HL-60/S4 treated with retinoic acid at 250 ng/mL for 4 days and 3 days (cell line): Measurements from ENCODE around the gene PTCD1.
"Not testable (repeated sequence)": the region's sequence is repeated elsewhere in the genome, so short reads cannot be mapped to it uniquely, and the experiment has no call there.

Source experiments
- in situ Hi-C: fragments of 300-500 bp; cut with MboI; formaldehyde crosslinking; loops from 2 replicates; pipeline ENCODE4 v1.7.0; 2022; ENCODE audit warnings: low sequenced_read_pairs

The PTCD1 gene

DNA sequence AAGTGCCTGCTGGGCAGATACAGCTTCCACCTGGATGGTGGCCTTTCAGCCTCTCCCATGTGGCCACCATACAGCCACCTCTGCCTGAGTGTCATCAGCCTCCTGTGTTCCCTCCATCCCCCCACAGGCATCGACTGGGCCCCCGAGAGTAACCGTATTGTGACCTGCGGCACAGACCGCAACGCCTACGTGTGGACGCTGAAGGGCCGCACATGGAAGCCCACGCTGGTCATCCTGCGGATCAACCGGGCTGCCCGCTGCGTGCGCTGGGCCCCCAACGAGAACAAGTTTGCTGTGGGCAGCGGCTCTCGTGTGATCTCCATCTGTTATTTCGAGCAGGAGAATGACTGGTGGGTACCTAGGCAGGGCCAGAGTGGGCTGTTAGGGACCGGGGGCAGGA lies 50.7 kb downstream of the PTCD1 start:
- in situ Hi-C loops, result no loop called here

- in situ Hi-C loops, result not testable (repeated sequence)
These were observed 51.4 kb downstream of the PTCD1 start for GRCh38 chr7:99387239-99387635.

DNA sequence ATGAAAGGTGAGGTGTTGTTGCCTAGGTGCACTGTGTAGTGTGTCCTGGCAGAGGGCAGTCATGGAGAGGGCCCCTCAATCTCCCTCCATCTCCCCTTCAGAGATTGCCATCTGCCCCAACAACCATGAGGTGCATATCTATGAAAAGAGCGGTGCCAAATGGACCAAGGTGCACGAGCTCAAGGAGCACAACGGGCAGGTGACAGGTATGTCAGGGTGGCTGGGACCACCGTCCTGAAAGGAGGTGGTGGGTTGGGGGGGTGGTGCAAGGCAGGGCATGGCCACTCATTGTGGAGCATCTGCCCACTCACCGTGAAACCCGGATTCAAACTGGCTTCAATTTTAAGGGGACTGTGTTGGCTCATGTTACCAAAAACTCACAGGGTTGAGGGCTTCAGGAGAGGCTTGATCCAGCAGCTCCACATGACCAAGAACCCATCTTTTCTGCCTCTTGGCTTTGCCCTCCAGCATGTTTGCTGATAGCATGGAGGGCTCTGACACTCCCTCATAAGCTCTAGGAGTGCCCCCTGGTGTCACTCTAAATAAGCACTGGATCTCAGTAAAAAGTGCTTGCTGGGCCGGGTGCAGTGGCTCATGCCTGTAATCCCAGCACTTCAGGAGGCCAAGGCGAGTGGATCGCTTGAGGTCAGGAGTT lies 51.9 kb downstream of the PTCD1 start:
- in situ Hi-C loops, result no loop called here

DNA sequence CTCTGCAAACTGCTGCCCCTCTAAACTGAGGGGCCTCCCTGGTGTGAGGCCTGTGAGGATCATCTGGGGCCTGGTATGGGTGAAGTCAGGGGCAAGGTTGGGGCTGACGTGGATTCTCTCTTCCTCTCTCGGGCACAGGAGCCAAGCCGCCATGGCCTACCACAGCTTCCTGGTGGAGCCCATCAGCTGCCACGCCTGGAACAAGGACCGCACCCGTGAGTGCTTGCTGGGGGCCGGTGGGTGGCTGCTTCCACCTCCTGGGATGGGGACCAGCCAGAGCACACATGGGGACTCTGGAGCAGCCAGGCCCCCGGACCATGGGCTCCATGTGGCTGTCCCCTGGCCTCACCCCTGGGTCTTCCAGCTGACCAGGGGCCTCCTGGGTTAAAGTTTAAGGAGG lies 53.0 kb downstream of the PTCD1 start:
- in situ Hi-C loops, result no loop called here

GRCh38 chr7:99384523-99384922 lies 54.1 kb downstream of the PTCD1 start:
- in situ Hi-C loops, result no loop called here

- in situ Hi-C loops, result no loop called here
These were observed 54.7 kb downstream of the PTCD1 start for GRCh38 chr7:99383791-99384370.

GRCh38 chr7:99383203-99383602 lies 55.4 kb downstream of the PTCD1 start:
- in situ Hi-C loops, result no loop called here

GRCh38 chr7:99381664-99382075 lies 56.9 kb downstream of the PTCD1 start:
- in situ Hi-C loops, result no loop called here

GRCh38 chr7:99380823-99381663 lies 57.6 kb downstream of the PTCD1 start:
- in situ Hi-C loops, result no loop called here

GRCh38 chr7:99380032-99380822 lies 58.4 kb downstream of the PTCD1 start:
- in situ Hi-C loops, result no loop called here

- in situ Hi-C loops, result not testable (repeated sequence)
These were observed 58.9 kb downstream of the PTCD1 start for GRCh38 chr7:99379693-99380031.

GRCh38 chr7:99379043-99379577 lies 59.5 kb downstream of the PTCD1 start:
- in situ Hi-C loops, result no loop called here

DNA sequence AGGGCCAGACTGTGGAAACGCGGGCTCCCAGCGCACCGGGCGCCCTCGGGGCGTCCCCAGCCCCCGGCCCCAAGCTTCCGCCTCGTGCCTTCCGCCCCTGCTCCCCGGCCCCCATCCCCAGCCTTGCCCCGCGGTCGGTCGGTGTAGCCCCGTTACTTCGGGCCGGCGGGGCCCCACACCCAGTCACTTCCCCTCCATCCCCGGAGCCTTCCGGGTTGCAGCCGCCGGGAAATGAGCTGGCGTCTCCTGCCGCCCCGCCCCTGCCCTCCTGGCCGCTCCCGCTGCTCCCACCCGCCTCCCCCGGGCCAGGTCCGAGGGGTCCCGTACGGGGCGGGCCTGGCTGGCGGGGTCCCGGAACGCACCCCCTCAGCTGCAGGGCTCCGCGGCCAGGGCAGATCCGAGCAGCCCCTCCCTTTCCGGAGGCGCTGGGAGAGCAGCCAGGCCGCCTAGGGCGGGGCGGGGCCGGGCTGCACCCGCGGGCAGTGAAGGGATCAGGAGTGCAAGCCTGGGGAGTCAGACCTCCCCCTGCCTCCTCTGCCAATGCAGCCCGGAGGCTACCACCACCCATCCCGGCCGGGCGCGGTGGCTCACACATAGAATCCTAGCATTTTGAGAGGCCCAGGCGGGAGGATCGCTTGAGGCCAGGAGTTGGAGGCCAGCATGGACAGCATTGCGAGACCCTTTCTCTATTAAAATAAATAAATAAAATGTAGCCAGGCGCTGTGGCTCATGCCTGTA lies 63.4 kb downstream of the PTCD1 start:
- in situ Hi-C loops, result no loop called here

- in situ Hi-C loops, result no loop called here
These were observed 64.2 kb downstream of the PTCD1 start, which contains the start of gene ARPC1B for GRCh38 chr7:99374111-99375064. TSS of gene ARPC1B (plus strand) at chr7:99374730. CDS start at chr7:99385715, 10,985 bp downstream.

DNA sequence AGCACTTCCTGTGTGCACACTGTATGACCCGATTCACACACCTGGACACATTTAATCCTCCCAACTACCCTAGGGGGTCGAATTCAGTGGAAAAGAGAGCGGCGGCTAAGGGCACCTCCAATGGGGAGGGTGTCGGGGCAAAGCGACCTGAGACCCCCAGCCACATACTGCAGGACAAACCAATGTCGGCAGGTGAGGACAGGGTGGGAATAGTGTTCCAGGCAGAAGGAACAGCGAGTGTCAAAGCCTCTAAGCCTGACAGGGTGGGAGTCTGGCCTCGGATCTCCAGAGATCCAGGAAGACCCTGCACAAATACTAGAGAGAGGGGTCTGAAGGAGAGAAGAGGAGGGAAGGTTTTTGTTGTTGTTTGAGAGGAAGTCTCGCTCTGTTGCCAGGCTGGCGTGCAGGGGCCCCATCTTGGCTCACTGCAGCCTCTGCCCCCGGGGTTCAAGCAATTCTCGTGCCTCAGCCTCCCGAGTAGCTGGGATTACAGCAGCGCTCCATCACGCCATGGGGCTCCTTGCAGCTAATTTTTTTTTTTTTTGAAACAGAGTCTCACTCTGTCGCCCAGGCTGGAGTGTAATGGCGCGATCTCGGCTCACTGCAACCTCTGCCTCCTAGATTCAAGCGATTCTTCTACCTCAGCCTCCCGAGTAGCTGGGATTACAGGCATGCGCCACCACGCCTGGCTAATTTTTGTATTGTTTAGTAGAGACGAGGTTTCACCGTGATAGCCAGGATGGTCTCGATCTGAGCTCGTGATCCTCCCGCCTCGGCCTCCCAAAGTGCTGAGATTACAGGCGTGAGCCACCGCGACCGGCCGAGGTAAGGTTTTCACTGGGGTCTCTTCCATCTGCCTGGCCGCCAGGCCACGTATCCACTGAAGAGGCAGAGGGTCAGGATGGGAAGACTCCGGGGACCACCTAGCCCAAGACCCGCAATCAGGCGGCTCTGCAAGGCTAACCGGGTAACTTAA lies 65.2 kb downstream of the PTCD1 start:
- in situ Hi-C loops, result no loop called here

DNA sequence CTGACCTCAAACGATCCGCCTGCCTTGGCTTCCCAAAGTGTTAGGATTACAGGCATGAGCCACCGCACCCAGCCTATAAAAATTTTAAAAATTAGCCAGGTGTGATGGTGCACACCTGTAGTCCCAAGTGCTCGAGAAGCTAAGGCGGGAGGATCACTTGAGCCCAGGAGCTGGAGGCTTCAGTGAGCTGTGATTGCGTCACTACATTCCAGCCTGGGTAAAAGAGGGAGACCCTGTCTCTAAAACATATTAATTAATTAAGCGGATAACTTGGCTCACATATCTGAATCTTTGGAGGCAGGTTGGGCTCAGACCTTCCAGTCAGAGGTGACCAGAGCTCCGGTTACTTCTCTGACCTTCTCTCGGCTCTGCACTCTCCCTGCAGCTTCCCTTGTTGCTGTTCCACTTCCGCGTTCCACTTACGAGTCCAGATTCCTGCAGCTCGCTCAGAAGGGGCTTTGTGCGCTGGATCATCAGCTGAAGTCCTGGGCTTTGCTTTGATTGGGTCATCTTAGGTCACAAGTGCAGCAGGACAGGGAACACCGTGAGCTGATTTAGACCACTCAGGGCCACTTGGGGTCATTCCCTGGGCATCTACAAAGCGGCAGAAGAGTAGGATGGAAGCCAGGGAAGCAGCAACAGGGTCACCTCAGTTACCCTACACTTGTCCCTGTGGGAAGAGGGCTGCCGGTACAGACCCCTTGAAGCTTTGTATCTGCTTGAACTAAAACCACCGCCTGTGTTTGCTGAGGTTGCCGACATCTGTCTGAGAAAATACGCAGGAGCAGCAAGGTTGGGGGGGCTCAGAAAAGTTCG lies 66.1 kb downstream of the PTCD1 start:
- in situ Hi-C loops, result no loop called here

DNA sequence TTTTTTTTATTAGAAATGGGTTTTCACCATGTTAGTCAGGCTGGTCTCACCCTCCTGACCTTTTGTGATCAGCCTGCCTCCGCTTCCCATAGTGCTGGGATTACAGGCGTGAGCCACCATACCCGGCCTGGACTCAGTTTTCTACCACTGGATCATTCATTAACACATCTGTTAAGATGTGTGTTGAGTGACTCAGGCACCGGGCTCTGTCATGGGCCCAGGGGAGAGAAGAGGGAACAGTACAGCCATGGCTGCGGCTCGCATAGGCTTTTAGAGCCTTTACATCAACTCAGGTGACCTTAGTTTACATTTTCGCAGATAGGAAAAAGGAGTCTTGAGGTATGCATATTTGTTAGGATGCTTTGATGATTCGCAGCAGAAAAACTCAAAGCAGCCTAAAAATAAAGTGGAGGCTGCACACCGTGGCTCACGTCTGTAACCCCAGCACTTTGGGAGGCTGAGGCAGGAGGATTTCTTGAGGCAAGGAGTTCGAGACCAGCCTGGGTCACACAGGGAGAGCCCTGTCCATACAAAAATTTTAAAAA lies 67.2 kb downstream of the PTCD1 start:
- in situ Hi-C loops, result no loop called here
